Body of pancreas (tissue), 4 donors: ENCODE measurements around the gene PAM.

Experiments
- CTCF ChIP-seq, 7 experiments: fragments of 450-650 bp in 4 of 7; fragments of 200-600 bp in 3 of 7; sonication (generic) in 3 of 7; IDR thresholded peaks; one replicate each; pipeline ENCODE4 v1.5.1; 2016 to 2019; ENCODE audit warnings: antibody characterized with exemption in 7 of 7
- POLR2A ChIP-seq, 3 donors: fragments of 450-650 bp; IDR thresholded peaks; one replicate each; pipeline ENCODE4 v1.6.1; 2016; ENCODE audit warnings: antibody characterized with exemption in 3 of 3, mild to moderate bottlenecking in 2 of 3

- TF ChIP-seq CTCF (IDR thresholded peaks at IDR 0.05) (no peak), POLR2A (IDR thresholded peaks at IDR 0.05) (no peak)
Measured at GRCh38 chr5:102794047-102794446, 38.9 kb downstream of the PAM start.
